Prostate gland (tissue), 2 donors: ENCODE data around the gene ATF6.

Experiments
- POLR2A ChIP-seq: fragments of 450-650 bp; IDR thresholded peaks from one replicate; pipeline ENCODE4 v1.6.1; 2016; ENCODE audit warnings: antibody characterized with exemption, mild to moderate bottlenecking
- POLR2AphosphoS5 ChIP-seq: sonication (generic); formaldehyde crosslinking; IDR thresholded peaks from one replicate; pipeline ENCODE4 v1.6.1; 2017; ENCODE audit warnings: antibody characterized with exemption
- TF ChIP-seq, protein P1 (sequence below), 4 experiments: fragments of 200-600 bp in 2 of 4; fragments of 450-650 bp in 2 of 4; sonication (generic) in 2 of 4; IDR thresholded peaks; 1 replicate in 3 of 4; 2 replicates in 1 of 4; pipeline ENCODE4 v1.5.1; 2016 to 2019; ENCODE audit warnings: antibody characterized with exemption in 4 of 4, mild to moderate bottlenecking in 2 of 4, moderate library complexity in 2 of 4

DNA sequence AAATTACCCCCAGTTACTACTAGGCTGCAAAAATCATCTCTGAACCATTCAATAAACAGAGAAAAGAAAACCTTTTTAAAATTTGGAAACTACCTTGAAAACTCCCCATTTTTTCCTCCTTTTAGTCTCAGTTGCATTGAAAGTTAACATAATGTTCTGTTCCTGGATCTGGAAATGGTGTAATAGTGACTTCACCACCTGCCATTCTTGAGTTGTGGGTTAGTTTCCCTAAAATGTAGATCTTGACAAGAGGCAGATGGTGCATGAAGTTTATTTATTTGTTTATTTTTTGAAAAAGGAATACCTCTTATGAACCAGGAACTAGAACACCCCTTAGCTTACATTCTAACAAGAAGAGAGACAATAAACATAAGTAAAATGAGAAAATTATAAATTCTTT is 72.8 kb downstream of the ATF6 start:
- TF ChIP-seq, protein P1, sequence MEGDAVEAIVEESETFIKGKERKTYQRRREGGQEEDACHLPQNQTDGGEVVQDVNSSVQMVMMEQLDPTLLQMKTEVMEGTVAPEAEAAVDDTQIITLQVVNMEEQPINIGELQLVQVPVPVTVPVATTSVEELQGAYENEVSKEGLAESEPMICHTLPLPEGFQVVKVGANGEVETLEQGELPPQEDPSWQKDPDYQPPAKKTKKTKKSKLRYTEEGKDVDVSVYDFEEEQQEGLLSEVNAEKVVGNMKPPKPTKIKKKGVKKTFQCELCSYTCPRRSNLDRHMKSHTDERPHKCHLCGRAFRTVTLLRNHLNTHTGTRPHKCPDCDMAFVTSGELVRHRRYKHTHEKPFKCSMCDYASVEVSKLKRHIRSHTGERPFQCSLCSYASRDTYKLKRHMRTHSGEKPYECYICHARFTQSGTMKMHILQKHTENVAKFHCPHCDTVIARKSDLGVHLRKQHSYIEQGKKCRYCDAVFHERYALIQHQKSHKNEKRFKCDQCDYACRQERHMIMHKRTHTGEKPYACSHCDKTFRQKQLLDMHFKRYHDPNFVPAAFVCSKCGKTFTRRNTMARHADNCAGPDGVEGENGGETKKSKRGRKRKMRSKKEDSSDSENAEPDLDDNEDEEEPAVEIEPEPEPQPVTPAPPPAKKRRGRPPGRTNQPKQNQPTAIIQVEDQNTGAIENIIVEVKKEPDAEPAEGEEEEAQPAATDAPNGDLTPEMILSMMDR (IDR thresholded peaks at IDR 0.05), result no peak
- no peak for TF ChIP-seq POLR2A
- TF ChIP-seq POLR2AphosphoS5, result no peak
